DOHH2 (cell line): ENCODE data around the gene MYH11.

Experiments
- H3F3A ChIP-seq: fragments of 200-600 bp; sonication (generic), shearing (Covaris generic); 2 replicates; pipeline ENCODE4 v1.6.0; 2016; ENCODE audit warnings: antibody characterized with exemption, mild to moderate bottlenecking; ENCODE audit not compliant: control insufficient read depth, insufficient read depth
- H3K27ac ChIP-seq: fragments of 200-600 bp; sonication (generic); 2 replicates; pipeline ENCODE4 v1.5.1; 2014; ENCODE audit warnings: low read depth, mild to moderate bottlenecking, low read length, moderate library complexity
- H3K27me3 ChIP-seq: fragments of 200-600 bp; sonication (generic); 2 replicates; pipeline ENCODE4 v1.6.1; 2014; ENCODE audit warnings: mild to moderate bottlenecking, low read length, mixed read lengths; ENCODE audit not compliant: control insufficient read depth
- H3K36me3 ChIP-seq: fragments of 200-600 bp; sonication (generic); 2 replicates; pipeline ENCODE4 v1.6.1; 2014; ENCODE audit warnings: mild to moderate bottlenecking, low read length, moderate library complexity, mixed read lengths; ENCODE audit not compliant: control insufficient read depth
- H3K4me1 ChIP-seq: fragments of 200-600 bp; sonication (generic); 2 replicates; pipeline ENCODE4 v1.6.1; 2014; ENCODE audit warnings: mild to moderate bottlenecking, low read length, mixed read lengths; ENCODE audit not compliant: control insufficient read depth
- H3K4me2 ChIP-seq: fragments of 200-600 bp; sonication (generic); 2 replicates; pipeline ENCODE4 v1.6.0; 2014; ENCODE audit warnings: mild to moderate bottlenecking, low read length, moderate library complexity
- H3K4me3 ChIP-seq: fragments of 200-600 bp; sonication (generic); 2 replicates; pipeline ENCODE4 v1.5.1; 2014; ENCODE audit warnings: mild to moderate bottlenecking, low read length, mixed read lengths
- H3K79me2 ChIP-seq: fragments of 200-600 bp; sonication (generic); 2 replicates; pipeline ENCODE4 v1.6.1; 2014; ENCODE audit warnings: mild to moderate bottlenecking, low read length, mixed read lengths; ENCODE audit not compliant: control insufficient read depth
- H3K9me2 ChIP-seq: fragments of 200-600 bp; sonication (generic); replicated peaks from 2 replicates; pipeline ENCODE4 v1.6.1; 2014; ENCODE audit warnings: mild to moderate bottlenecking, low read length, mixed read lengths; ENCODE audit not compliant: control insufficient read depth
- H3K9me3 ChIP-seq: fragments of 200-600 bp; sonication (generic); 2 replicates; pipeline ENCODE4 v1.6.1; 2014; ENCODE audit warnings: antibody characterized with exemption, low read length, mixed read lengths; ENCODE audit not compliant: control insufficient read depth, insufficient read depth
- H4K20me1 ChIP-seq: fragments of 200-600 bp; sonication (generic); 2 replicates; pipeline ENCODE4 v1.6.0; 2014; ENCODE audit warnings: low read depth, mild to moderate bottlenecking, antibody characterized with exemption, low read length, moderate library complexity; ENCODE audit not compliant: control insufficient read depth, insufficient read depth
- CTCF ChIP-seq: fragments of 200-600 bp; sonication (generic); IDR thresholded peaks from one replicate; pipeline ENCODE4 v1.5.1; 2014; ENCODE audit warnings: antibody characterized with exemption, mild to moderate bottlenecking, low read depth, low read length; ENCODE audit not compliant: poor library complexity, severe bottlenecking
- EZH2phosphoT487 ChIP-seq: fragments of 200-600 bp; sonication (generic); IDR thresholded peaks from 2 replicates; pipeline ENCODE4 v1.6.1; 2017; ENCODE audit warnings: borderline replicate concordance, mild to moderate bottlenecking, antibody characterized with exemption, low read length, moderate library complexity, mixed read lengths

MYH11 gene

DNA sequence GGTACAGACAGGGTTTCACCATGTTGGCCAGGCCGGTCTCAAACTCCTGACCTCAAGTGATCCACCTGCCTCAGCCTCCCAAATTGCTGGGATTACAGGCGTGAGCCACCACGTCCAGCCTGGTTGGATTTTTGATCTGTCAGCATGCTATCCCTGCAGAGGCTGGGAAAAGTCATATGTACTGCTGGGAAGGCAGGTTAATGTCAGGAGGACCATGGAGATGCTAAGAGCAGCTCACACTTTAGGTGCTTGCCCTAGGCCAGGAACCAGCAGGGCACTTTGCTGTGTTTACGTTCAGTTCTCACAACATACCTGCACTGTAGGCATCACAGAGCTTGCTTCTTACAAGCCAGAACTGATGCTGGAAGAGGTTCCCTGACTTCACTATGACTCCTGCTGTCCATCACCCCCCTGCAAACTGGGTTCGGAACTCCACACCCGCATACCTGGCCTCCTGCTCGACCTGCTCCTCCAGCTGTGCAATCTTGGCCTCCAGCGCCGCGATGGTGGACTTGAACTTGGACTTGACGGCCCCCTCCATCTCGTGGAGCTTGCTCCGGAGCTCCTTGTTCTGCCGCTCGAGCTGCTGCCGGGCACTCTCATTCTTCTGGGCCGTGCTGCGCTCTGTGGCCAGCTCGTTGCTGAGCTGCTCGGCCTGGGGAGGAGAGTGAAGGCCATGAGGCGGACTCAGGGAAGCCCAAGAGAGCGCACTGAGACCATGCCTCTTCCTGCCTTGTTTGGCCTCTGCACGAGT lies 140.0 kb downstream of the MYH11 start:
- Histone ChIP-seq H3K79me2 (no peaks in the 10 kb centered on the region), H3K9me3 (no peaks in the 10 kb centered on the region), H3K4me1 (no peaks in the 10 kb centered on the region), H3K4me3 (no peak overlapping the region), H3K27ac (no peak overlapping the region), H3F3A (no peaks in the 10 kb centered on the region), H3K9me2 (no peaks in the 10 kb centered on the region), H3K4me2 (no peak overlapping the region), H3K36me3 (peaks cover 6% of the 10 kb centered on the region; the same call in 1 of the 2 replicates), H3K27me3 (no peaks in the 10 kb centered on the region), H4K20me1 (no peaks in the 10 kb centered on the region)
- TF ChIP-seq CTCF (no peak), EZH2phosphoT487 (no peak)

- Histone ChIP-seq H3K36me3 (peaks cover 6% of the 10 kb centered on the region; the same call in 1 of the 2 replicates), H3K4me3 (no peak overlapping the region), H3K9me3 (no peaks in the 10 kb centered on the region), H3K4me1 (no peaks in the 10 kb centered on the region), H3K4me2 (no peak overlapping the region), H3F3A (no peaks in the 10 kb centered on the region), H3K27me3 (no peaks in the 10 kb centered on the region), H3K79me2 (no peaks in the 10 kb centered on the region), H3K27ac (no peak overlapping the region), H3K9me2 (no peaks in the 10 kb centered on the region), H4K20me1 (no peaks in the 10 kb centered on the region)
- TF ChIP-seq CTCF: no peak
- no peak for TF ChIP-seq EZH2phosphoT487
Measured at GRCh38 chr16:15715221-15715620, 141.6 kb downstream of the MYH11 start.

- H3K79me2 ChIP-seq: no peaks in the 10 kb centered on the region
- peaks cover 4% of the 10 kb centered on the region; the same call in 1 of the 2 replicates for H3K36me3 ChIP-seq
- no peak overlapping the region for H3K4me3 ChIP-seq
- no peaks in the 10 kb centered on the region for H3K9me3 ChIP-seq
- H3K4me1 ChIP-seq: no peaks in the 10 kb centered on the region
- no peak overlapping the region for H3K27ac ChIP-seq
- H3K4me2 ChIP-seq: no peak overlapping the region
- no peak for TF ChIP-seq EZH2phosphoT487
- TF ChIP-seq CTCF: no peak
- H4K20me1 ChIP-seq: no peaks in the 10 kb centered on the region
- no peaks in the 10 kb centered on the region for H3K9me2 ChIP-seq
- H3K27me3 ChIP-seq: no peaks in the 10 kb centered on the region
- H3F3A ChIP-seq: no peaks in the 10 kb centered on the region
Measured at GRCh38 chr16:15714393-15715172, 142.2 kb downstream of the MYH11 start.
